HUDEP-2 (cell line): ENCODE data around the gene ERC2.
A peak's percentile ranks its signal among the peaks of the same experiment; 100 is the strongest.
"Not testable (repeated sequence)": the region's sequence is repeated elsewhere in the genome, so short reads cannot be mapped to it uniquely, and the experiment has no call there.

Source experiments
- DNase-seq, 76 experiments: peaks; one replicate each; lab custom pipeline; 2025; ENCODE audit not compliant: unreplicated experiment in 76 of 76; lab: John Stamatoyannopoulos, UW

ERC2 gene

DNA sequence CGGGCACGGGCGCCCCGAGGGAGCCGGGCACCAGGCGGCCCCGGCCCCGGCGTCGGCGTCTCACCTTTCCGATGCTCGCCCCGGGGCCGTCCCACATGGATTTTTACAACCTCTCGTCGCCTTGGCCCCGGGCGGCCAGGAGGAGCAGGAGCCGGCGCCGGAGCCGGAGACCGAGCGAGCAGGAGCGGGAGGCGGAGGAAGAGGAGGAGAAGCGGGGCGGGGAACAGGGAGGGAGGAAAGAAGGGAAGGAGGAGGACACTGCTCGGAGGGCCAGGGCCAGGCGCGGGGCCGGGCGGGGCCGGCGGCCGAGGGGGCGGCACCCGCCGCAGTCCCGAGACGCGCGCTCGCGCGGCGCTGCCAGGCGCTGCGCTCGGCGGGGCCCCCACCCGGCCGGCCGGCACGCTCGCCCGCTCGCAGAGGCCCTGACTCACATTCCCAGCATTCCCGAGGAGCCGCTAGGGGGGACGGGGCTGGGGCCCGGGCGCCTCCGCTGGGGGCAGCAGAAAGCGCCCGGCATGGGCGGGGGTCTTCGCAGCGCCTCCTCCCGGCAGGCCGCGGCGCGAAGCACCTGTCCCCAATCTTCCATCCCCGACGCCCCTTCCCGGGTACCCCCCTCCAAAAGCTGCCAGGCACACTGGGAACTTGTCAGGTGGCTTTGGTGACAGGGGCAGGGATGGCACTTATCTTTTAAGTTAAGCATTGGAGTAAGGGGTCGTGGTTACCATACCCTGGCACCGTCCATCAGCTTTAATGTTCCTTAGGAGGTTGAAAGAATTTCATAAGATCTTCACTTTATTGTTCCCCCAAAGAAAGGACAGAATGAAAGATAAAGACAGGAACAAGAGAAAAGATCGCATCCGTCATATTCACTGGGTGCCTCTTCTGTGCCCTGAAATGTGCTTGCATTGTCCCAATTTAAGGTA, at the start of gene ERC2:
TSS of gene ERC2 (minus strand) at position 284 of the 923 bp plus-strand sequence.
- DNase-seq: peak in 2 of 76 experiments; percentile 0 to 1

DNA sequence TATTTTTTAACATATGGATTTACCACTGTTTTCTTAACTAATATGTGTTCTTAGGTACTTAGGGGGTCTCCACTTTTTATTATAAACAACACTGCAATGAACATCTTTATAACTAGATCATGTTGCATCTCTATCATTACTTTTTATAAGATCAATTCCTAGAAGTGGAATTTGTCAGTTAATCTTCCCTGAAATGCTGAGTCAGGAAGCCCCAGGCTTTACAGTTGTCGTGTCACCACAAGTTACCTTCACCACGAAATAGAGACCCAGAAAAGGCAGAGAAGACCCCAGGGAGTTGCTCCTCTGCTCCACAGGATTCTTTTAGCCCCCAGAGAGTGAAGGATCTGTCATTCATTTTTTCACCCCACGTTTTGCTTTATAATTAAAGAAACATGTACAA, 34.5 kb upstream of the ERC2 start:
- DNase-seq: no peak

DNA sequence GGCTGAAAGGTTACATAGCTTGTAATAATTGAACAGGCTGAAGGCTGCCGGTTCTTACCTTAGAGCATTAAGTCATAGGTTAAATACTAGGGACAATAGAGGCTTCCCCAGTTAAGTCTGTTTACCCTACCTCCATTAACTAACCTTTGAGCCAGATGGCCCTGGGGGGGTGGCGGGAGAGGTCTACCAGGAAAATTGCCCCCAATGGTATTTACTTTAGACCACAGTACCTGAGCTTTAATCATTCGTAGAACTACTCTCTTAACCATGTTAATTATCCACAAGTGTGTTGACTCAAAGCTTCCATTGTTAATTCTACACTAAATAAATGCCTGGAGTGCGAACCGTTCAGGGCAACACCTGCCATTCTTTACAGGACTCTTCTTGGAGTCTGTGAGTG, 28.1 kb upstream of the ERC2 start:
- DNase-seq: not testable (repeated sequence)

DNA sequence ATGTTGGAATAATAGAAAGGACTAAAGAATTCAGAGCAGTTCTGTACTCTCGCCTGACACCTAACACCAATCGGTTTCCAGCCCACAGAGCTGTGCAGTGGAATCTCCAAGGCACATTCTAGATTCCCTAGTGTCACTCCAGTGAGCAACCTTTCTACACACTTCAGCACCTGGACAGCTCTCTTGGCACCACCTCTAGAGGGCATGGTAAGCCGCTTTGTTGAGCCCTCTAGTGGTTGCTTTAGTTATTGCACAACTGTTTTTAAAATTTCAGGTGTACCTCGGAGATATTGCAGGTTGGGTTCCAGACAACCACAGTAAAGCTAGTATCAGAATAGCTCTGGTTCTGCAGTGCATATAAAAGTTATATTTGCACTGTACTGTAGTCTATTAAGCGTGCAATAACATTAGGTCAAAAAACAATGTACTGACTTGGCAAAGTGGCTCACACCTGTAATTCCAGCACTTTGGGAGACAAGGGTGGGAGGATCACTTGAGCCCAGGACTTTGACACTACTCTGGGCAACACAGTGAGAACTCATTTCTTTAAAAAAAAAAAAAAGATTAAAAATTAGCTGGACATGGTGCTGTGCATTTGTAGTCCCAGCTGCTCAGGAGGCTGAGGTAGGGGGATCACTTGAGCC, 26.5 kb upstream of the ERC2 start:
- DNase-seq: peak in 71 of 76 experiments; percentile 0 to 85 (median 59)

DNA sequence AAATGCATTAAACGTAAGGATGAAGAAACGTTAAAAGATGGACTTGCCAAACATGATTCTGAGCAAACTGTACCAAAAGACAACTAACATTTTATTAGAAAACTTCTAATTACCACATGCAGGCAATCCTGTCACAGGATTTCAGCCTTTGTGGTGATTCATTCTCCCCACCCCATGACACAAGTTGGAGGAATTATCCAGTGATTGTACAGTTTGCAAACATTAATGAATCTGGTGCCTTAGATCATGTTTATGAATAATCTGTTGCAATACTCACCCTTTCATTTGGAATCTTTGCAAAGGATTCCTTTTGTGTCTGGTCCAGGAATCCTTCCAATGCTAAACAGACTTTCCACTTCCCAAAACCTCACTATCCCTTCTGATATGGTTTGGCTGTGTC, 23.3 kb upstream of the ERC2 start:
- DNase-seq: no peak

DNA sequence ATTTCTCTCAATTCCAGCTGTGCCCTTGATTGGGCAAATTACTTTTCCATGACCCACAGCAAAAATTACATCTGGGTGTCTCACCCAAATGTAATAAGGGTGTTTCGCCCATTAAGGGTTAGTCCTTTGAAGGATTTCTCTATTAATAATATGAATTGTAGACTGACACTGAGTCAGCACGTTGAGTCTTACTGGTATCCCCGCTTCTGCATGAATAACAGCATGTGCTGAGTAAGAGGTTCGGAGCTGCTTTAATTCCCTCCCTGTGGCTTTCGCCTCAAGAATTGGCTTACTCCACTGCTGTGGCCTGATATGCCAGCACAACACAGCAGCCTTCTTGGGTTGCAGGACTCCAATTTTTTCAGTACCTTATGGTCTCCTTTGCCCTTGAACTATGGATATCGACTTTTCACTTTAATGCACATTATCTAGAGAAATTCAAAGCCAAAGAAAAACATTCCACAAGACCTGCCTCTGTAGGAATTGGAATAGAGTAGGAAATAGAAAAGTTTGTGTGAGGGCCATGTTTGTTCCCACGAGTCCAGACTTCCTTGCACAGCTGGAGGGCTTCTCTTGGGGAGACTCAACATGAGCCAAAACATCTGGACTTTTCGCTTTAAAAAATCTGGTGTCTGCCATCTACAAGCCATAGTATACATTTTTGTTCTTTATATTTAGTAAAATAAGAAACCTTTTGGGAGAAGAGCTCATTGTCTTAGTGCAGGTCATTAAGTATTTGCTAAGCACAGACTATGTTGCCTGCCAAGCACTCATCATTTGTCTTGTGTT, 20.7 kb upstream of the ERC2 start:
- DNase-seq: no peak

DNA sequence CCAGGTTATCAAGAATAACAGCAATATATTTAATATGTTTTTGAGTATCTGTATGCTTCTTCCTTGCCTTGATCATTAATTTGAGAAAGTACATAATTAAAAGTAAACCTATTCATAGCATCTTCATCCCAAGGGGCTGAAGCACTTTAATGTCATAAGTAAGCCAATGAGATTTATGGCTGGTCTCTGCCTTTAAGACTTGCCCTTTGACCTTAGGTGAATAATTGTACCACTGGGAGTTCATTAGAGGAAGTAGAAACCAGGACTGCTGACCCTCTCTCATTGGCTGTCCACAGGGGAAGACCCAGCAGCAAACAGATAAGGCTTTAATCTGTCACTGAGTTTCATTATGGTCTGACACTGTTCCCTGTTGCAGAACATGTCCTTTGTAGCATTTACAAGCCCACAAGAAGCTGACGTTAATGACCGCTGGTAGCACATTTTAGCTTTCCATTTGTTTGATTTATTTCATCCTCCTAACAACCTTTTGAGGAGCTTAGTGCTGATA, 16.3 kb upstream of the ERC2 start:
- DNase-seq: no peak

DNA sequence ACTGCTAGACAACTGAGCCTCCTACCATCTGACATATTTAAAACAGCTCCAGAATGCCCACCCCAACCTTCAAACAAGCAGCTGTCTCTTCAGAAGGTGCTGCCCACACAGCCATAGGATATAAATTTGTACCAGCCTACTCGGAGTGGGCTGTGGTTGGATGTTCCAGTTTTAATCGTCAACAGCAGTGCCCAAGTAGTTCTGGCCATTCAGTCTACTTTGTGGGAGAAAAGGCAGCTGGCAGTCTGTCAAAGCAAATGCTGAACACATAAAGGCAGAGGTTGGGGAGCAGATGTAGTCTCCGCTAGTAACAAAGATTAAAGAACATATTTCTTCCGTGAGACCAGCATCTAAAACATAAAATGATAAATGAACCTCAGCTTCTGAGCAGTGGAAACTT, 15.9 kb upstream of the ERC2 start:
- DNase-seq: no peak

DNA sequence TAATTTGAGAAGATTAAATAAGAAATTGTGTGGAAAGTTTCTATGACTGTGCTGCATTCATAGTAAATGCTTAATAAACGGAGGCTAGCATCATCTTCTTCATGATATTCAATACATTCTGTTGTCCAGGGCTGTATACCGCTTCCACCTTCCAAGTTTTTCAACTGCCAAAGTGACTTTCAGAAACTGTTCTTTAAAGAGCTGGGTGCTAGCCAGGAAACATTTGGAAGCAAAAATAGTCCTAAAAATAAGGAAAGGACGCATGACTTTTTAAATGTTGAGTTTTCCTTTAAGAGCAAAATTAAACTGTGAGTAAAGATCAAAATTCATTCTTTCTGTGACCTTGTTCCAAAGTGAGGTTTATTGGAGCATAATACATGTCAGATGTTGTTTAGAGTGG, 9.4 kb upstream of the ERC2 start:
- DNase-seq: no peak

DNA sequence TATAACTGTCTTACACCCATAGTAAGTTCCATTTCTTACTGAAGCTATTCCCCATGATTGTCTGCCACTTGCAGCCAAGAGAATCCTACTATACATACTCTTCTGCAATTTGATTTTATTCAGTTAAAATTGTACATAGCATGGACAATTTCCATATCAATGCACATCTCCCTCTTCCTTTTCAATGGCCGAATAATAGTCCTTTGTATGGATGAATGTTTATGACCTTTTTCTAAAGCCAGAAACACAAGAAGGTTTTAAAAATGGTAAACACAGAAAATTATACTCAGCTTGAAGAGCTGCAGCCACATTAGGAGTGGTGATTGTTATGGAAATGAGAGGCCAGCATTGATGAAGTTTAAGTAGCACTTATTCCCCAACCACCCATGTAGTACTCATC, 8.5 kb upstream of the ERC2 start:
- no peak for DNase-seq

DNA sequence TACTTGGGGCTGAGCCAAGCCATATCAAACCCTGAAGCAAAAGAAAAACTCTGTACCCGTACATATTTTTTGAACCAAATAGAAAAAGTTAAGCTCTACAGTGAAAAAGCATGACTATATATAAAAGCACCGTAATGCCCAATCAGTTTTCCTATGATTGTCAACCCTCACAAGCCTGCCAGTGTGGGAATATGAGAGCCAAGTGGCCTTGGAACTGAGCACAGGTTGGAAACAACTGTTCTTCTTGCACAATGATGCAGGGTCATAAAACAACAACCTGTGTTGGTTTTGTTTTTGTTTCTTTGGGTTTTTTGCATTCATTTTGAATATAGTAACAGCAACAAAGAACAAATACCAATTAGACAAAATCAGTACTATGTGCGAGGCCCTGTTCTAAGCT, 3.5 kb upstream of the ERC2 start:
- DNase-seq: no peak

DNA sequence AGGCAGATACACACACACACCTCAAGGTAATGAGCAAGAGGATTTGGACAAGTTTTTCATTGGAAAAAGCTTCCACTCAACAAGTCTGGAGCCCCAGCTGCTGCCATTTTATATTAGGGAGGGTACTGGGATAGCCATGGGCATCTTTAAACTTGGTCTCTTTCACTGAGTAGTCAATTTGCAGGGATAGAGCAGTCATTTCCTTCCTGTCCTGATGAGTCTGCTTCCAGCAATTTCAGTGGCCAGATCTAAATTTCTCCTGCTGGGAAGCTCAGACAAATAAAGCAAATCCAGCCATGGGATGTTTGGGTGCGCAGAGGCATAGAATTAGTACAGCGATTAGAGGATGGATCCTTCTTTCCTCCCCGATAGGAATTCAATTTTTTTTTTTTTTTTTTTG, 874 bp upstream of the ERC2 start:
- no peak for DNase-seq

DNA sequence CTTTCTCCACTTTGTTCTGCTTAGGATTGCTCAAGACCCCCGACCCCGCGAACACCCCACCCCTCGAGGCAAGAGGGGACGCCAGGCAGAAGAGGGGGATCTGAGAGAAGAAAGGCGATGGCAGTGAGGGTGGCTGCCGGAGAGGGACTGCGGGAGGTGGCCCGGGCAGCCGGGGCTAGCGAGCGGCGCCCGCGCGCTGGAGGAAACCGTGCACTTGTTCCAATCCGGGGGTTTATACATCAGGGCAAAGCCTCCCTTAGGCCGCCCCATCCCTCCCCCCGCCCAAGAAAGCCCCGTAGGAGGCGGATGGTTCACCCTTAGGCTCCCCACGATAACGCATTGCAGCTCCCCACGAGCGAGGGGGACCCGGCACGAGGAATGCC, 475 bp downstream of the ERC2 start:
- no peak for DNase-seq

DNA sequence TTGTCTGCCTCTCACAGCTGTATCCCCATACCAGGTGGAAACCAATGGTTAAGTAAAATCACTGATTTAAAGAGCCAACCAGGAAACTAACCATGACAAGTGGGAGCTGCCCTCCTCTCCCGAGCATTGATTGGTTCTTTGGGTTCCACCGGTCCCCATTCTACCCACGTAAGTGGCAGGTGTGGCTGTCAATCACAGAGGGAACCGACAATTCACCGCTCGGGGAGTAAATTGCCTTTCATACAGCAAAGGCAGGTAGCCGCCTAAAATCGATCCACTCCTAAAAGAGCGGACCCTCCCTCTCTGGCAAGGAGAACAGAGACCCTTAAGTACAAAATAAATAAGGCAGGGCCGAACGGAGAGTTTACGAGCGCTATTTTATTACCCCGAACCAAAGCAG, 1.2 kb downstream of the ERC2 start:
- peak in 6 of 76 experiments; percentile 0 to 9 (median 4) for DNase-seq

DNA sequence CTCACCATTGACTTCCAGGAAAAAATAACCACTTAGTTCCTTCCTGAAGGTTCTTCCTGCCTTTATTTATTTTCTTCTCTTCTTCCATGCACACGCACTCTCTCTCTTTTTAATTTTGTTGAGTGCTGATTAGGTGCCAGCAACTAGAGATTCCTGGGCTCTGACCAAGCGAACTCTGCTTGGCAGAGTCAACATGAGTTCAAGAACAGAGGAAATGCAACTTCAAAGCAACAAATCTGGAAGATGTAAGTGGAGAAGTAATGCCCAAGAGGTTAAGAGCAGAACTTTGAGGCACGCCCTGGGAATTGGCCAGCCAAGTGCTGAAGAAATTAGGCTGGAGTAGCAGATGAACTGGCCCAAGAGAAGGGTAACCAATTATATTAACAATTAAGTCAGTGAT, 8.5 kb downstream of the ERC2 start:
- DNase-seq: no peak

DNA sequence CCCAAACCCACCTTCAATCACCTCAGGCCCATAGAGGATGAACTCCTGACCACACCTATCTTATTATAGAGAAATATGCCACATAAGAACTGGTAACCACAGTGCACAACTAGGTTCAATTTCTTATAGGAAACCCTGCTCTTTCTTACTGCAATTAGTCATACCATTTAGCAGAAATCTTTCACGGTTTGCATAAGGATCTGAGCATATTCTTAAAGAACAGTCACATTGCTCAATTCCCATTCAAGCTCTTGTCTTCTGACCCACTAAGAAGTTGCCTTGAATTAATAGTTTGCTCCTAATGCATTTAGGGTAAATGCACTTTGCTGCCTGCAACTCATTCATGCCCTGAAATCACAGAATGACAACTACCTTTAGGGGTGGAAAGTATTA, 9.2 kb downstream of the ERC2 start:
- no peak for DNase-seq

DNA sequence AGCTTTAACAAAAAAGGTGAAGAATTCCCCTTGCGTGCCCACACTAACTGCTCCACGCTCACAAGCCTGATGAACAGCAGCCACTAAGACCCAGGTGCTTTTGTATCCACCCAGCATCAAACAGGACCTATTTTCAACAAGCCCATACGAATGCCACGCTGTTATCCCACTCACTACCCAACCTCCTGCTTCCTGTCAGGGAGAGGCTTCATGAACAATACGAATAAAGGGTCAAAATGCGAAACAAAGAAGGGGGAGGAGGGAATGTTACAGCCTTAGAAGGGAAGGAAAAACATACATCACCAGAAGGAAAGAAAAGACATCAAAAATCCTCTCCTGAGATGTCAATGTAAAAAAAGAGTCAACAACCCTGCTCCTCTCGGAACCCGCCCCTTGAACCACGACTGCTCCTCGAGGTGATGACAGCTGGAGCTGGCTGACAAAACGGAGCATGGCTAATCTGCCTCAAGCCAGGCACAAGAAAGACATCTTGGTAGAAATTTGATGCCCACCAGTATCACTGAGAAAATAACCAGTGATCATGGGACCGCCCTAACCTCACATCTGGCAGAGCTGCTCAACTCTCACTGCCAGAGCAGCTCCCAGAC, 9.7 kb downstream of the ERC2 start:
- no peak for DNase-seq

DNA sequence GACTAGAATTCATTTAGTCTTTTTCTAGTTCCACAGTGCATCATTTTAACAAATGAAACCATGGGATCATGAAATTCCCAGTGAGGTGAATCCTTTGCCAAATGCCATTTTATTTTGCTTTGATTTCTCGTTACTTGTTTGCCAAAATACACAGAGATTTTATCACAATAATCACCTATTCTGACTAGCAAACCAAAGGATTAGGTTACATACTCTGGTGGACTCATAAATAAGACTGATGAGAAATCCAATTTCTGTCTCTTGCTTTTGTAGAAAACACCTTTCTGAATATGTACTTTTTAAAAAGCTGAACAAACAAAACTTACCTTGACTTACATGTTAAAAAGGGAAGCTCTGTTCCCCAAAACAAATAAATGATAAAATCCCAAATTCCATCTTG, 12.2 kb downstream of the ERC2 start:
- DNase-seq: no peak

DNA sequence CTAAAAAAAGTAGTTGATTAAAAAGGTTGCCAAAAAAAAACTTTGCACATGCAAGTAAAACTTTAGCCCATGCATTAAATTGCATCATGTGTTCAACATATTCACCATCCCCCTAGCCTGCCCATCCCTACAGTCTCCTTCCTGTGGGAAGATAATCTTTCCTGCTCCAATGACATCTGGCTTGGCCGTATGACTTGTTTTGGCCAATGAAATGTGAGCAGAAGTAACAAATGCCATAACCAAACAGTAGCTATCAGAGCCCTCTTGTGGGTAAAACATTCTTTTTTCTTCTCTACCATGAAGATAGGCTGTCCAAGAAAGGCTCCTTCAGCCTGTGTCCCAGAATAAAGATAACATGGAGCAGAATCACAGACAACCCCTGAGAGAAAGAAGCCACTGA, 15.3 kb downstream of the ERC2 start:
- no peak for DNase-seq

DNA sequence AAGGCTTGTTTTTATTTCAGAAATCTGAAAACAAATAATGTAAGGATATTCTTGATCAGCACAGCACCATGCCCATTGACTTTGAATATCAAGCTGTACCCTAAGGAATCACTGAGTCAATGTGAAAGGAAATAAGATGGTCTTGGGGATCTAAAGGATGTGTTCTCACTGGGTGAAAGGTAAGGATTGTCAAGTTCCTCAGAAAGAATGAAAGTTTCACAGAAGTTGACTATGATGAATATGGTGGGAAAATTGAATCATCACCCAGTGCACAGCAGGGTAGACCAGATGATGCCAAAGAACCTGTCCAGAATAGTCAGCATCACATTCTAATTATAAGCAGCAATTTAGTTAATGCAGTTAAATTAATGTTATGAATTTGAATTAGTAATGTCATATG, 16.2 kb downstream of the ERC2 start:
- no peak for DNase-seq

DNA sequence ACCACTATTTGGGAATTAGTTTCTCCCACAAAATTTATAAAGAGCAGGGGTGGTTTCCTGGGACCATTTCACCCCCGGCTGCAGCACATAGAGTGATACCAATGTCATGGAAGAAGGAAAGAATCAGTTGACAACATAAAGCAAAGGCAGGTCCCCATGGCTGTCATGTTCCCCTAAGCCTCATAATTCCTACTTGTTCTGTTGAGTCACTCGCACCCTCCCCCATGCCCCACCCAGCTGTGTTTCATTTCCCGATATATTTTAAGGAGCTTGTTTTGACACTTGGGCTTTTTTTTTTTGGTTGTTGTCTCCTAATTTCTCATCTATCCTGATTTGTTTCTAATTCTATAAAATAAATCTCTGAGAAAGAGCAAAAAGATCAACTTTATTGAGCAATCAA, 24.9 kb downstream of the ERC2 start:
- DNase-seq: no peak
